GM18873 (cell line): ENCODE measurements around the gene KLHL28.

Source experiments
- ATAC-seq: cut with Tn5 transposase; IDR thresholded peaks from one replicate; pipeline ENCODE4 v1.9.1; 2021; ENCODE audit warnings: mild to moderate bottlenecking, moderate library complexity, moderate number of reproducible peaks; ENCODE audit not compliant: unreplicated experiment, low FRiP score

Gene KLHL28, protein sequence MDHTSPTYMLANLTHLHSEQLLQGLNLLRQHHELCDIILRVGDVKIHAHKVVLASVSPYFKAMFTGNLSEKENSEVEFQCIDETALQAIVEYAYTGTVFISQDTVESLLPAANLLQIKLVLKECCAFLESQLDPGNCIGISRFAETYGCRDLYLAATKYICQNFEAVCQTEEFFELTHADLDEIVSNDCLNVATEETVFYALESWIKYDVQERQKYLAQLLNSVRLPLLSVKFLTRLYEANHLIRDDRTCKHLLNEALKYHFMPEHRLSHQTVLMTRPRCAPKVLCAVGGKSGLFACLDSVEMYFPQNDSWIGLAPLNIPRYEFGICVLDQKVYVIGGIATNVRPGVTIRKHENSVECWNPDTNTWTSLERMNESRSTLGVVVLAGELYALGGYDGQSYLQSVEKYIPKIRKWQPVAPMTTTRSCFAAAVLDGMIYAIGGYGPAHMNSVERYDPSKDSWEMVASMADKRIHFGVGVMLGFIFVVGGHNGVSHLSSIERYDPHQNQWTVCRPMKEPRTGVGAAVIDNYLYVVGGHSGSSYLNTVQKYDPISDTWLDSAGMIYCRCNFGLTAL

DNA sequence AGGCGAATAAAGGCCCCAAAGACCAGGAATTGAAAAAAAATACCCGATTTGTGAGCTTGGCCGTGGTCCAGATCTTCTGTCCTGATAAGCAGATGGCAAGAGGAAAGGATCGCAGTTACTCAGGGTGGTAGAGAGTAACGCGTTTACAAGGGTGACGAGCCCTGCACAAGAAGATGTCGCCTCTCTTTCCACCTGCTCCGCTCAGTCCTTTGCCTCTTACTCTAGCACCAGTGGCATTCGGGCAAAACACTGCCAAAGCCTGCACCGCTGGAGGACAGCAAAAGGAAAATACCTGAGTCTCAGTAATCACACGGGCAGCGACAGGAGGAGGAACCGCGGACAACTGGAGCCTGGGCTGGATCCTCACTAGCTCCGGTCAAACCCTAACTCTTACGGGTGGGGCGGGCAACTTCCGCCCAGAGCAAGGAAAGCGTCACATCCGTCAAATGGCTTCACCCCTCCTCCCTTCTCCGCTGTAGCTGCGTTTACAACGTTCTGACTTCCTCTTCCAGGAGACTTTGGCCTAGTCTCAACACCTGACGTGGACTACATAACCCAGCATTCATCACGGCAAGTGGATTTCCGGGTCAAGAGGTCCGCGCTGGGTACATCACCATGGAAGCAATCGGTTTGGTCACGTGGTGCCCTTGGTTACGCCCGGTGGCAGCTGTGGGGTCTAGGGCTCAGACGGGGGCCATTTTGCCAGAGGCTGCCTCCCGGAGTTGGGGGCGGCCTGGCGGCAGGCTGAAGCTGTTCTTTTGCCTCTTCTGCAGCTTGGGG, at the start of gene KLHL28, which contains the start of gene TOGARAM1:
Gene KLHL28 (minus strand): TSS at position 394 of the 780 bp plus-strand sequence. CDS start 16,019 bp downstream, outside the sequence.
Gene TOGARAM1 (plus strand): TSS at position 637 of the 780 bp plus-strand sequence. CDS start 232 bp downstream, outside the sequence.
- peak; percentile 98 for ATAC-seq

DNA sequence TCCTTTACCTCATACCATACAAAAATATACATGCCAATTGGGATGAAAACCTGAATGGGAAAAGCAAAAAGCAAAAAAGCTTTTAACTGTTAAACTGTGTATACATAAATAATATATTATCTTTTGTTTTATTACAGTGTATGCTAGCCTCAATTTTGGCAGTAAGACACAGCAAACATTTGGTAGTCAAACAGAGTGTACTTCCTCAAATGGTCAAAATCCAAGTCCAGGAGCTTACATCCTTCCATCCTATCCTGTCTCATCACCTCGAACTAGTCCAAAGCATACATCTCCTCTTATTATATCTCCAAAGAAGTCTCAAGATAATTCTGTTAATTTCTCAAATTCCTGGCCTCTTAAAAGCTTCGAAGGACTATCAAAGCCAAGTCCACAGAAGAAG, 42.2 kb upstream of the KLHL28 start:
- no peak for ATAC-seq

DNA sequence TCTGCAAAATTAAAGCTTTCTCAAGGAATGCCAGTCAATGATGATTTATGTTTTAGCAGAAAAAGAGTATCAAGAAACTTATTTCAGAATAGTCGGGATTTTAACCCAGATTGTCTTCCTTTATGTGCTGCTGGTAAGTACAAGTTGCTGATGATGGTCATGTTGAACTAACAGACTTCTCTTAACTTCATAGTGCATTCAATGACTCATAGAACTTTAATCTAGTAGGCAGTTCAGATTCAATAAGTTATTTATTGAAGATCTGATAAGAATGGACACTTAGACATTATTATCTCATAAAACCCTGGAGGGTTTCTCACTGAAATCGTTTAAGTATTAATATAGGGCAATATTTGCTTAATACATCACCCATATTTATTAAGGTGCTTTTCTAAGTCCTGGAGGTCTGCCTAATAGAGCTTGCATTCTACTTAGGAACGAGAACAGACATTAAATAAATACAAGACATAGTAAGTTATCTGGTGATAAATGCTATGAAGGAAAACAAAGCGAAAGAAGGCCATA, 34.1 kb upstream of the KLHL28 start:
- no peak for ATAC-seq

DNA sequence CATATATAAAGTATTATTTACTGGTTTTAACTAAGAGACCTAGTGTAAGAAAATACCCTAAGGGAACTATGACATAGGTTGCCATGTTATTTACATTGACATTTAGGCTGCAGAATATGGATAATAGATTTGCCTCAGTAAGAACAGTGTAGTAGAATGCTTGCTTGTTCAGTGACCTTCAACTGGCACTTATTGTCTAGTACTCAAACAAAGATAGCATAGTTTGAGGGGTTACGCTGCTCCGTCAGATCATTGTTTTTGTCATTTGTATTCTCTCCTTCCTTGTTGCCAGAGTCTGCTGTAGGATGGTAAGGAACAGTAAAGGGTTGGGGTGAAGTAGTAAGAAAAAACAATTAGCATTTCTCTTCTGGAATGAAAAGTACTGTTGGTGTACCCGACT, 33.4 kb upstream of the KLHL28 start:
- ATAC-seq, result no peak

DNA sequence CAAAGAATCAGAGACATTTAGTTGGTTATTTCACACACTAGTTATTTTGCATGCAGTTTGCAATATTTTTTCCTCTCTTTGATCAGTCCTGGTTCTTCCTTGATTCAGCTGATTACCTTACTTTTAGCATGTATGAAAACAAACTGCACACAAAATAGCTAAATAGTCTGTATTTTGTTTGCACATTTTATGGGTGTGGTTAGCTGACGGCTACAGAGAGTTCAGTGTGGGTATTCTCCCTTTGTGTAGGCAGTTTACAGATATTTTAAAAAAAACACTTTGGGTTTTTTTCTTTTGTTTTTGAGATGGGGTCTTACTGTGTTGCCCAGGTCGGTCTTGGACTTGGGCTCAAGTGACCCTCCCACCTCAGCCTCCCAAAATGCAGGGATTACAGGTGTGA, 28.8 kb upstream of the KLHL28 start:
- ATAC-seq, result no peak

DNA sequence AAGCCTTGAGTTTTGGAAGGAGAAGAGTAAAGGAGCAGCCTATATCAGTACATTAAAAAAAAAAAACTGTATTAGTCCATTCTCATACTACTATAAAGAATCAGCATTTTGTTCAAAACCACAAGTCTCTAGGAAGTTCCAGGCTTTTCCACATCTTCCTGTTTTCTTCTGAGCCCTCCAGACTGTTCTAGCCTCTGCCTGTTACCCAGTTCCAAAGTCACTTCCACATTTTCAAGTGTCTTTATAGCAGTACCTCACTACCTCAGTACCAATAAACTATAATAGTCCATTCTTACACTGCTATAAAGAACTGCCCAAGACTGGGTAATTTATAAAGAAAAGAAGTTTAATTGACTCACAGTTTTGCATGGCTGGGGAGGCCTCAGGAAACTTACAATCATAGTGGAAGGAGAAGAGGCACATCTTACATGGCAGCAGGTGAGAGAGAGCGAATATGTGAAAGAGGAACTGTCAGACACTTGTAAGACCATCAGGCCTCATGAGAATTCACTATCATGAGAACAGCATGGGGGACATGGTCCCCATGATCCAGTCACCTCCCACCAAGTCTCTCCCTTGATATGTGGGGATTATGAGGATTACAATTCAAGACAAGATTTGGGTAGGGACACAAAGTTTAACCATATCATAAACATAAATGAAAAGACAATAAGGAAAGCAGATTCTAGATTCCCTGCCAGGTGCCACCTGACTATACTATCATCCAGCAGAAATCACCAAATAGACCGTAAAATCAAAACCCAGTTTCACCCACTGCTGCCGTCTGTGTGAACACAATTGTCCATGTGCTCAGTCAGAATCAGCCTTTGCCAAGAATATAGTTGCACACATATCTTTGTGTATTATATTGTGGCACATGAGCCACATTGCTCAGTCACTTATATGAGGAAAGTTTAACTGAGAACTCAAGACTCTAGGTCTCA, 28.0 kb upstream of the KLHL28 start:
- no peak for ATAC-seq

DNA sequence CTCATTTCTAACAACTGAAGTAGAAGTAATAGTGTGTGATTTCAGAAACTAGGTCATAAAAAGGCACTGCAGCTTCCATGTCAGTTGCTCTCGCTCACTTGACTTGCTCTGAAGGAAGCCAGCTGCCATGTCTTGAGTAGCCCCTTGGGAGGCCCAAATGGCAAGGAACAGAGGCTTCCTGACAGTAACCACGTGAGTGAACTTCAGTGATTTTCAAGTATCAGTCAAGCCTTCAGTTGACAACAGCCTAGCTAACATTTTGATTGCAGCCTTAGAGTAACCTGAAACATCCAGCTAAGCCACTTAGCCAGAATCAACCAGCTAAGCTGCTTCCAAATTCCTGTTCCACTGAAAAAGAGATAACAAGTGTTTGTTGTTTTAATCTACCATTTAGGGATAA, 26.9 kb upstream of the KLHL28 start:
- ATAC-seq, result no peak

DNA sequence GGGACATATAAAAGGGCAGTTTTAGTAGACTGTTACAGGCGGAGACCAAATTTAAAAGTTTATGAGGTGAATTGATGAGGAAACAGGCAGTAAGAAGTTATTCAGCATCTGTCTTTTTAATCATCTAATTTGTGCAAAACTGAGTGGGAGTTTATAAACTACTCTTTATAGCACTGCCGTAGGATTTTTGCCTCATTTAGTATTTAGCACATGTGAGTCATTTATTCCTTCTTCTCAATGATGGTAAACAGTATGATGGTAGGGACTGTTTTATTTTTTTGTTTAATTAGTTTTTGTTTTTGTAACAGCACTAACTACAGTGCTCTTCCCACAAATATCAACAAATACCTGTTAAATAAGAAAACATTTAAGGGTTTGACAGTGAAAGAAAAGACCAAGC, 20.8 kb upstream of the KLHL28 start:
- no peak for ATAC-seq

DNA sequence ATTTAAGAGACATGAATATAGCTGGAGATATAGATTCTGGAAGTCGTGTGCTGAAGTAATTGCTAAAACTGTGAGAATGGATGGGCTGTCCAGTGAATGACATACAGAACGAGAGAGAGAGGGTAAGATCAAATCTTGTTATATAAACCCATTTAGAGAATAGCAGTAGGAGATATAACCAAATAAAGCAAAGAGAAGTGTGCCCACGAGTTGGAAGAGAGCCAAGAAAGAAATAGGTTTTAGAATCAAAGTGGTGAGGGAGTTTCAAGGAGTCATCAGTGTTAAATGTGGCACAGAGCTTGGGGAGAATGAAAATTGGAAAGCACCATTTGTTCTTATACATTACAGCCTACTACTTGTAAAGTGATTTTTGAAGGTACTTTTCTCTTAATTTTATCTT, 19.5 kb upstream of the KLHL28 start:
- no peak for ATAC-seq

DNA sequence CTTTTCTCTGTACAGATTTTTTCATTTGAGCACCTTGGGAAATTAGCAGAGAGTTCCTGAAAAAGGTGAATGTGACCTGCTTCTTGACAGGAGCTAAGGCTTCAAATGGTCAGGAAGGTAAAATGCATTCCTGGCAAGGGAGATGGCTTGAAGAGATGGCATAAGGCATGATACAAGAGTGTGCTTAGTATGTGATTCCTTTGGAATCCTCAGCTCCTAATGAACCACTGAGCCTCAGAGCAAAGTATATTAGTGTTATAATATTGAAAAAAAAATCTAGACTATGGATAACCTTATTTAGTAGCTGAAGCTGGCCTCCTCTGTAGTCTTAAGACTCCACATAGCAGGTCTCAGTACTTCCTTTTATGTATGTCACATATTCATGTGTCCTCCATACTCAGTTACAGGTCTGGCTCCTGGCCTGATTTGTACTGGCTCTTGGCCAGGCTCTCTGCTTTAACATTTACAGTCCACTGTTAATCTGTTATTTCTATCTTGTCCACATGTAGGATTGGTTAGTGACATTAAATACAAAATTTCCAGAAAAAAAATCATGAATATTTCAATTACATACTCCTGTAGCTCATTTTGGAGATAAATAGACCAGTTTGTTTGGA, 18.1 kb upstream of the KLHL28 start:
- ATAC-seq, result no peak

DNA sequence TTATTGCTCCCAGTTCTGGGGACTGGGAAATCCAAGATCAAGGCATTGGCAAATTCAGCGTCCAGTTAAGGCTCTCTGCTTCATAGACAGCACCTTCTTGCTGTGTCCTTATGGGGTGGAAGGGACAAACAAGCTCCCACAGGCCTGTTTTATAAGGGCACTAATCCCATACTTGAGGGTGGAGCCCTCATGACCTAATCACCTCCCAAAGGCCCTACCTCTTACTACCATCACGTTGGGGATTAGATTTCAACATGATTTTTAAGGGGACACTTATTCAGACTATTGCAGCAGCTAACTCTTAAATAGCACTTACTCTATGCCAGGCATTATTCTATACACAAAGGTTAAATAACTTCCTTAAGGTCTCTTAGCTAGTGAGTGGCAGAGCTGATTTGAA, 17.5 kb upstream of the KLHL28 start:
- ATAC-seq, result no peak

DNA sequence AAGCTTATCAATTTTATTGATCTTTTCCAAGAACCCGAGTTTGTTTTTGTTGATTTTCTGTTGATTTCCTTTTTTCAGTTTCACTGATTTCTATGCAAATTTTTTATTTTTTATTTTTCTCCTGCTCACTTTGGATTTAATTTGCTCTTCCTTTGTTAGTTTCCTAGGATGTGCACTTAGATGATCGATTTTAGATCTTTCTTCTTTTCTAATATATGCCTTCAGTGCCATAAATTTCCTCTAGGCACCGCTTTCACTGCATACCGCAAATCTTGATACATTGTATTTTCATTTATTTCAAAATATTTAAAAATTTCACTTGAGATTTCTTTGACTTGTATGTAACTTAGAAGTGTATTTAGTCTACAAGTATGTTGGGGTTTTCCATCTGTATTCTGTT, 9.7 kb upstream of the KLHL28 start:
- no peak for ATAC-seq

DNA sequence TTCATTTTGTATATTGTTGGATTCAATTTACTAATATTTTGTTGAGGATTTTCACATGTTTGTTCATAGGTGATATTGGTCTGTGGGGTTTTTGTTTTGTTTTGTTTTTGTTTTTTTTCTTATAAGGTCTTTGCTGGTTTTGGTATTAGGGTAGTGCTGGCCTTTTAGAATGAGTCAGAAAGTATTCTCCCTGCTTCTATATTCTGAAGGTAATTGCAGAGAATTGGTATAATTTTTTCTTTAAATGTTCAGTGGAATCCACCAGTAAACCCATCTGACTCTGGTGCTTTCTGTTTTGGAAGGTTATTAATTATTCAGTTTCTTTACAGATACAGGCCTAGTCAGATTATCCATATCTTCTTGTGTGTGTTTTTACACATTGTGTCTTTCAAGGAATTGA, 9.2 kb upstream of the KLHL28 start:
- ATAC-seq, result no peak

DNA sequence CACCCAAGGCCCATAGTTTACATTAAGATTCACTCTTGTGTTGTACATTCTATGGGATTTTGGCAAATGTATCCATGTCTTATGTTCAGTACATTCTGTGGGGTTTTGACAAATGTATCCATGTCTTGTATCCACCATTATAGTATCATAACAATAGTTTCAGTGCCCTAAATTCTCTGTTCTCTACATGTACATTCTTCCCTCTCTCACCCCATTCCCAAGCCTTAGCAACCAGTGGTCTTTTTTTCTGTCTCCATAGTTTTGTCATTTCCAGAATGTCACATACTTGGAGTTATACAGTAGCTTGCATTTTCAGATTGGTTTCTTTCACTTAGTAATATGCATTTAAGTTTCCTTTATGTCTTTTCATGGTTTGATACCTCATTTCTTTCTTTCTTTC, 7.0 kb upstream of the KLHL28 start:
- no peak for ATAC-seq

DNA sequence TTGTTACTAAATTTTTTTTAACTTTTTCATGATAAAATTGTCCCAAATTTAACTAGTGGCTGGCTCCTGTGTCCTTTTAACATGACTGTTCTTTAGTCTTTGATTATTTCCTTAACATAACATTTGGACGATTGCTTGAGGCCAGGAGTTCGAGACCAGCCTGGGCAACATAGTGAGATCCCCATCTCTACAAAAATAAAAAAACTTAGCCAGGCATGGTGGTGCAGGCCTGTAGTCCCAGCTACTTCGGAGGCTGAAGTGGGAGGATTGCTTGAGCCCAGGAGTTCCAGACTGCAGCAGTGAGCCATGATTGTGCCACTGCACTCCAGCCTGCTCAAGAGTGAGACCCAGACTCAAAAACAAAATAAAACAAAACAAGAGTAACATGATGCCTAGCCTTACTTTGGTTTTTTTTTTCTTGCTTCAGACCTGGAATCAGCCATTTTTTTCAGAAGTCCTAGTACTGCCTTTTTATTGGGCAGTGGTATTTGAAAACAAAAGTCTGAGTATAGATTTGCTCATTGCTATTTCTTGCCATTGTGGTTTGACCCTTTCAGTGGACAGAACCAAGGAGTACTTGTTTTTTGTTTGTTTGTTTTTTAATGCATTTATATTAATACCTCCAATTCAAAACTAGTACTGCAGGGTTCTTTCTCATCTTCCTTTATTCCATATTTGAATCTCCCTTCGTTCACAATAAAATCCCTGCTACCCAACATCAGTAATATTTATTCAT, 5.0 kb upstream of the KLHL28 start:
- ATAC-seq, result no peak

DNA sequence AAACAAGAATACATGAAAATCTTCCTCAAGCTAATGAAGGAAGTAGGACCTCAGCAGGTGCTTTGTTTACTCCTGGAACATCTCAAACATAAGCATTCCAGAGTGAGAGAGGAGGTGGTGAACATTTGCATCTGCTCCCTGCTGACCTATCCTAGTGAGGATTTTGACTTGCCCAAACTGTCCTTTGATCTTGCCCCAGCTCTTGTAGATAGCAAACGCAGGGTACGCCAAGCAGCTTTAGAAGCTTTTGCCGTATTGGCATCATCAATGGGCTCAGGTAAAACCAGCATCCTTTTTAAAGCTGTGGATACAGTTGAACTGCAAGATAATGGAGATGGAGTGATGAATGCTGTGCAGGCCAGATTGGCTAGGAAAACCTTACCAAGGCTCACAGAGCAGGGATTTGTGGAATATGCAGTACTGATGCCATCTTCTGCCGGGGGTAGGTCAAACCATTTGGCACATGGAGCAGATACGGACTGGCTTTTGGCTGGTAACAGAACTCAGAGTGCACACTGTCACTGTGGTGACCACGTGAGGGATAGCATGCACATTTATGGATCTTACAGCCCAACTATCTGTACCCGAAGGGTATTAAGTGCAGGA, 2.1 kb upstream of the KLHL28 start:
- ATAC-seq, result no peak

DNA sequence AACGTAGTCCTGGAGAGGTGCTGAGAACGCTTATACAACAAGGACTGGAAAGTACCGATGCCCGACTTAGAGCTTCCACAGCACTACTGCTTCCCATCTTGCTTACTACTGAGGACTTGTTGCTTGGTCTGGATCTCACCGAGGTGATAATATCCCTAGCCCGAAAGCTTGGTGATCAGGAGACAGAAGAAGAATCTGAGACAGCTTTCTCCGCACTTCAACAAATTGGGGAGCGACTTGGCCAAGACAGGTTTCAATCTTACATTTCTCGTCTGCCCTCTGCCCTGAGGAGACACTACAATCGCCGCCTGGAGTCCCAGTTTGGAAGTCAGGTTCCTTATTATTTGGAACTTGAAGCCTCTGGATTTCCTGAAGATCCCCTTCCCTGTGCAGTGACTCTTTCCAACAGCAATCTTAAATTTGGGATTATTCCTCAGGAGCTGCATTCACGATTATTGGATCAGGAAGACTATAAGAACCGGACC, 1.3 kb upstream of the KLHL28 start:
- ATAC-seq, result no peak

DNA sequence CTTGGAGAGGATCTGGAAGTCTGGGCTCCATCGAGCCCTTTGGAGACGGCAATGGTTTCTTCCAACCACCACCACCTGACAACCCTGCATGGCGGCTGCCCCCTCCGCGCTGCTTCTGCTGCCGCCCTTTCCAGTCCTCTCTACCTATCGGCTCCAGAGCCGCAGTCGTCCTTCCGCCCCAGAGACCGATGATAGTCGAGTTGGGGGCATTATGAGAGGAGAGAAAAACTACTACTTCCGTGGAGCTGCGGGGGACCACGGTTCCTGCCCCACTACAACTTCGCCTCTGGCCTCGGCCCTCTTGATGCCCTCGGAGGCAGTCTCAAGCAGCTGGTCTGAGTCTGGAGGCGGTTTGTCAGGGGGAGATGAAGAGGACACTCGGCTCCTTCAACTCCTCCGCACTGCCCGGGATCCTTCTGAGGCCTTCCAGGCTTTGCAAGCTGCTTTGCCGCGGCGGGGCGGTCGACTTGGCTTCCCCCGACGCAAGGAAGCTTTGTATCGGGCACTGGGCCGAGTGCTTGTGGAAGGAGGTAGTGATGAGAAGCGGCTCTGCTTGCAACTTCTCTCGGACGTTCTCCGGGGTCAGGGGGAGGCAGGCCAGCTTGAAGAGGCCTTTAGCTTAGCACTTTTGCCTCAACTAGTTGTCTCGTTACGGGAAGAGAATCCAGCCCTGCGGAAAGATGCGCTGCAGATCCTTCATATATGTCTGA, 742 bp upstream of the KLHL28 start:
- ATAC-seq, result peak; percentile 12
